Mucosa of descending colon (tissue), 3 donors: Measurements from ENCODE around the gene NT5E. TPM values are rescaled to one million over a fixed set of nuclear protein-coding genes. Genes with fewer than 3 reads are reported as not detected.

Experiments used
- ATAC-seq: fragments of 200-7000 bp; cut with Tn5 transposase; one replicate; pipeline ENCODE4 v1.9.1; 2020; ENCODE audit warnings: mild to moderate bottlenecking, moderate library complexity
- DNase-seq, 3 donors: peaks; one replicate each; pipeline ENCODE4 v3.0.0-alpha.2; 2020
- H3K36me3 ChIP-seq: fragments of 200-600 bp; one replicate; pipeline ENCODE4 v1.8.0; 2021; ENCODE audit warnings: low read depth, mild to moderate bottlenecking
- H3K4me1 ChIP-seq: fragments of 200-600 bp; one replicate; pipeline ENCODE4 v1.8.0; 2021; ENCODE audit warnings: low read depth, mild to moderate bottlenecking
- H3K4me3 ChIP-seq: fragments of 200-600 bp; one replicate; pipeline ENCODE4 v1.8.0; 2021; ENCODE audit warnings: mild to moderate bottlenecking
- H3K9me3 ChIP-seq: fragments of 200-600 bp; one replicate; pipeline ENCODE4 v1.8.0; 2021; ENCODE audit warnings: mild to moderate bottlenecking
- CTCF ChIP-seq: fragments of 200-600 bp; IDR thresholded peaks from one replicate; pipeline ENCODE4 v1.8.0; 2022; ENCODE audit warnings: antibody characterized with exemption, mild to moderate bottlenecking
- intact Hi-C, 2 donors: fragments of 100-400 bp; cut with DNase I in 1 of 2; cut with micrococcal nuclease in 1 of 2; formaldehyde crosslinking; loops; one replicate each; pipeline versions ENCODE4 v1.11.0 to v1.11.1; 2022; cut with DNase I, micrococcal nuclease
- total RNA-seq, 3 donors: library from RNA; stranded (reverse); fragmentation: NEBNext Ultra II Directional in 2 of 3; extraction: Animal tissue kit (Norgen Biotek cat#: 25700) in 2 of 3; gene quantifications; one replicate each; pipeline versions ENCODE4 v1.2.1 to v1.2.4, GENCODE V29; 2021 to 2023
- donor health status: DM: no; HTN: no; CAD: no; lungs with moderate emphysema.
- donor health status: DM: no; HTN: no; CAD: no.
- donor health status: DM: no; HTN: yes; CAD: no.

Gene NT5E
- total RNA-seq, 3 donors from 2014 or later = 29.0 to 75.8 (median 29.7) TPM

DNA sequence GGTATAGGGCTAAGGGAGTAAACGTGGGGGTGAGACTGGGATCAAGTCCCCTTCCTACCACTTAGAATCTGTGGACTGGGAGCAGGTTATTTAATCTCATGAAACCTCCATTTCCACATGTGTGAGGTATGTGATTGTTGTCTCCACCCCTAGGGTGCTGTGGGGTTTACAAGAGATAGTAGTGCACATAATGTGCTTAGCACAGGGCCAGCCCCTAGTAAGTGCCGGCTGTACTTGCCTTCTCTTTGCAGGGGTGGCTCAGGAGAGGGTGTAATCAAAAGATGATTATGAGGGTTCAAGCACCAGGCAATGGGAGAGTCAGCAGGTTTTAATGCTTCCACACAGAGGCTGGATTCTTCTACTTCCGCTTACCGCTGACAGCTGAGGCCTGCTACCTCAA, 6.9 kb downstream of the NT5E start:
- no peaks in the 10 kb centered on the region for H3K9me3 ChIP-seq
- no peak overlapping the region for H3K4me3 ChIP-seq
- ATAC-seq (no peak), DNase-seq (no peak)
- TF ChIP-seq CTCF = no peak
- peaks cover 17% of the 10 kb centered on the region for H3K4me1 ChIP-seq
- no peaks in the 10 kb centered on the region for H3K36me3 ChIP-seq
- intact Hi-C loops = no loop called here

GRCh38 chr6:85458184-85458583, 8.3 kb downstream of the NT5E start:
- intact Hi-C loops = no loop called here
- peak; percentile 20 for ATAC-seq
- no peak for TF ChIP-seq CTCF
- no peak for DNase-seq
- Histone ChIP-seq H3K9me3 (no peaks in the 10 kb centered on the region), H3K36me3 (no peaks in the 10 kb centered on the region), H3K4me3 (no peak overlapping the region), H3K4me1 (peaks cover 4% of the 10 kb centered on the region)

GRCh38 chr6:85458782-85459181, 8.9 kb downstream of the NT5E start:
- Histone ChIP-seq H3K4me1 (no peaks in the 10 kb centered on the region), H3K9me3 (no peaks in the 10 kb centered on the region), H3K36me3 (no peaks in the 10 kb centered on the region), H3K4me3 (no peak overlapping the region)
- no peak for TF ChIP-seq CTCF
- intact Hi-C loops = no loop called here
- DNase-seq = no peak
- ATAC-seq = no peak

DNA sequence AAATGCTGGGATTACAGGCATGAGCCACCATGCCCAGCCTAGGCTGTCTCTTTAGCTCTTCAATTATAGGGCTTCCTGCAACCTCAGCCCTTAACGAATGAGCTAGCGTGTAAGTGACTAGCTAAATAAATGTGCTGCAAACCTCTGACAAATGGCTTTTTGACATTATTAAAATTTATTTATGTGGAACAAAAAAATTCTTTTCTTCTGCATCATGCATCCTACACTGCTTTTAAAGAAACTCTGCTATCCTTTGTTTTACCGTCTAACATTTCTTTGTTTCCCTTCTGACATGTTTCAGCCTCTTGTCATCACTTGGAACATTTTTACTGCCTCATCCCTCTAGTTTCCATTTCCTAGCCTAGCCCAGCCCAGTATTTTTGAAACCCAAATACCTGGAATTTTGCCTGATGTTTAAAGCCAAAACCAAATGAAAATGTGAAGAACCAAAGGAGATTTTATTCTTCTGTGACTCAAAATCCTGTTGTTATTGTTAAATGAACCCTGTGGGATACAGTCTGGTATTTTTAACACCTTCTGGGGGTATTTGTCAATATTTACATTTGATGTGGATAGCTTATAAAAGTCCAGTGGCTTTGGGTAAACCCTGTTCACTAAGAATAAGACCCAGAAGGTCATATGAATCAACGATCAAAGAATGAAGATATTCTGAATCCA, 9.5 kb downstream of the NT5E start:
- H3K4me1 ChIP-seq = no peaks in the 10 kb centered on the region
- no peaks in the 10 kb centered on the region for H3K36me3 ChIP-seq
- TF ChIP-seq CTCF = no peak
- H3K9me3 ChIP-seq = no peaks in the 10 kb centered on the region
- DNase-seq (no peak), ATAC-seq (no peak)
- H3K4me3 ChIP-seq = no peak overlapping the region
- intact Hi-C loops = no loop called here

DNA sequence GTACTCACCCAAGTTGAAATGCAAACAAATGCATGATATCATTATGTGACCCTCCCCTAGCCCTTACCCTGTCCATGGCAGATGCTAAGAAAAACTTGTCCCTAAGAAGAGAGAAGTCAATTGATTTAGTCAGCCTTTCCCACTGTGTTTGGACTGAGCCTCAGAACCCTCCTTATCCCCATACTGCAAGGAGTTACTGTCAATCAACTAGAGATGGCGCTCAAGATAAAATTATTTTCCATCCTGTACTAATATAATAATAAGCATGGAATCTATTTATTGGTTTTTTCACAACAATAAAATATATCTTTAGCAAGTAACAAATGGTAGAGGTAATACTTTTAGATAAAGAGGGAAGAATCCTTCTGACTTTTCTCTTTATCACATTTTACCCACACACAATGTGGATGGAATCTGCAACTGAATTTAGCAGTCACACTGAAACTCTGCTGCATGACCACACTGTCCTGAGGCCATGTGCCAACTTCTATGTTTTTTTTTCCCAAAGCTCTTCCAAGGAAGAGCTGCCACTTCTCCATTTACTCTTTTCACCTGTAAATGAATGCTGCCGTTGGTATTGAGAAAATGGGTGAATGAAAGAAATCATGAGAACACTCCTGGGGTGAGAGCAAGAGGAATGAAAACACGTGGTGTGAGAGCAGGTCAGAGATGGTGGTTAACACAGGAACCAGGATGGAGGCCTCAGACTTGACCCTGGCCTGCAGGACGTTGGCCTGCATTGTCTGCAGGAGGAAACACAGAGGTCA, 10.5 kb downstream of the NT5E start:
- ATAC-seq (no peak), DNase-seq (no peak)
- TF ChIP-seq CTCF = no peak
- no peaks in the 10 kb centered on the region for H3K9me3 ChIP-seq
- intact Hi-C loops = no loop called here
- H3K4me3 ChIP-seq = no peak overlapping the region
- no peaks in the 10 kb centered on the region for H3K4me1 ChIP-seq
- H3K36me3 ChIP-seq = no peaks in the 10 kb centered on the region
